GM18867 (cell line): Measurements from ENCODE around the gene RAB42.

Experiments used
- ATAC-seq: cut with Tn5 transposase; IDR thresholded peaks from one replicate; pipeline ENCODE4 v1.9.1; 2021; ENCODE audit warnings: mild to moderate bottlenecking, moderate library complexity; ENCODE audit not compliant: unreplicated experiment

RAB42 gene

GRCh38 chr1:28644494-28644893 is 52.4 kb downstream of the RAB42 start:
- no peak for ATAC-seq
